SK-N-MC (cell line): ENCODE data around the gene SLC1A2.

Experiments used
- EZH2 ChIP-seq: fragments of 200-600 bp; sonication (generic); IDR thresholded peaks from one replicate; pipeline ENCODE4 v1.6.1; 2017; ENCODE audit warnings: antibody characterized with exemption
- POLR2AphosphoS5 ChIP-seq: IDR thresholded peaks from 2 replicates; pipeline ENCODE4 v1.6.1; 2012; ENCODE audit warnings: mild to moderate bottlenecking, low read depth, low read length, borderline replicate concordance

GRCh38 chr11:35238882-35239281 lies 180.5 kb downstream of the SLC1A2 start:
- TF ChIP-seq EZH2 = no peak
- no peak for TF ChIP-seq POLR2AphosphoS5
